GM23248 (cell line): Measurements from ENCODE around the gene CEP97. TPM values are rescaled to one million over a fixed set of nuclear protein-coding genes. Genes with fewer than 3 reads are reported as not detected.

Experiments used
- DNase-seq: peaks from one replicate; pipeline ENCODE4 v3.0.0-alpha.2; 2015
- H2AFZ ChIP-seq: fragments of 200-600 bp; sonication (generic); 2 replicates; pipeline ENCODE4 v1.6.1; 2016; ENCODE audit warnings: antibody characterized with exemption
- H3F3A ChIP-seq: fragments of 200-600 bp; sonication (generic); 2 replicates; pipeline ENCODE4 v1.6.1; 2016; ENCODE audit warnings: mild to moderate bottlenecking, antibody characterized with exemption, mixed run types; ENCODE audit not compliant: insufficient read depth
- H3K27ac ChIP-seq: fragments of 200-600 bp; sonication (generic); 2 replicates; pipeline ENCODE4 v1.5.1; 2016; ENCODE audit warnings: mild to moderate bottlenecking
- H3K27me3 ChIP-seq: fragments of 200-600 bp; sonication (generic); replicated peaks from 2 replicates; pipeline ENCODE4 v1.6.1; 2016; ENCODE audit warnings: mild to moderate bottlenecking; ENCODE audit not compliant: insufficient read depth
- H3K36me3 ChIP-seq: fragments of 200-600 bp; sonication (generic); 2 replicates; pipeline ENCODE4 v1.6.1; 2016; ENCODE audit warnings: low read depth, mild to moderate bottlenecking
- H3K4me1 ChIP-seq: fragments of 200-600 bp; sonication (generic); 2 replicates; pipeline ENCODE4 v1.6.1; 2016; ENCODE audit warnings: mild to moderate bottlenecking; ENCODE audit not compliant: insufficient read depth
- H3K4me2 ChIP-seq: fragments of 200-600 bp; sonication (generic); one replicate; pipeline ENCODE4 v1.6.1; 2016; ENCODE audit warnings: mild to moderate bottlenecking; ENCODE audit not compliant: unreplicated experiment
- H3K4me3 ChIP-seq: fragments of 200-600 bp; sonication (generic); 2 replicates; pipeline ENCODE4 v1.5.1; 2016; ENCODE audit warnings: mild to moderate bottlenecking
- H3K79me2 ChIP-seq: fragments of 200-600 bp; sonication (generic); 2 replicates; pipeline ENCODE4 v1.6.1; 2016; ENCODE audit warnings: mild to moderate bottlenecking; ENCODE audit not compliant: insufficient read depth
- H3K9ac ChIP-seq: fragments of 200-600 bp; sonication (generic); 2 replicates; pipeline ENCODE4 v1.6.1; 2016; ENCODE audit warnings: mild to moderate bottlenecking
- H3K9me2 ChIP-seq: fragments of 200-600 bp; sonication (generic); 2 replicates; pipeline ENCODE4 v1.6.1; 2016; ENCODE audit warnings: mixed run types, mild to moderate bottlenecking, moderate library complexity; ENCODE audit not compliant: insufficient read depth
- H3K9me3 ChIP-seq: fragments of 200-600 bp; sonication (generic); one replicate; pipeline ENCODE4 v1.6.1; 2017; ENCODE audit warnings: low read depth
- H4K20me1 ChIP-seq: fragments of 200-600 bp; sonication (generic); 2 replicates; pipeline ENCODE4 v1.6.0; 2016; ENCODE audit not compliant: insufficient read depth
- EZH2 ChIP-seq: fragments of 200-600 bp; sonication (generic); IDR thresholded peaks from 2 replicates; pipeline ENCODE4 v1.6.1; 2018; ENCODE audit warnings: antibody characterized with exemption, mild to moderate bottlenecking; ENCODE audit not compliant: insufficient read depth, poor library complexity, severe bottlenecking
- EZH2phosphoT487 ChIP-seq: fragments of 200-600 bp; sonication (generic); IDR thresholded peaks from 2 replicates; pipeline ENCODE4 v1.6.1; 2018; ENCODE audit warnings: antibody characterized with exemption, moderate library complexity, mild to moderate bottlenecking, low read depth; ENCODE audit not compliant: insufficient read depth
- WGBS, 2 experiments: methylation state at CpG; one replicate each; pipeline ENCODE4 v1.1.6; 2015 to 2017; ENCODE audit warnings: low lambda C conversion rate in 2 of 2, low coverage in 1 of 2; ENCODE audit errors: missing lambda C conversion rate in 2 of 2; 5-methylcytosine and 5-hydroxymethylcytosine counted together
- in situ Hi-C: fragments of 300-500 bp; cut with MboI; formaldehyde crosslinking; loops from 2 replicates; pipeline ENCODE4 v1.15.0; 2020
- polyA plus RNA-seq: library from polyadenylated mRNA; unstranded; fragments of >200 nt; fragmentation: Nextera tagmentation; extraction: Ambion mirVana; gene quantifications from 2 replicates; pipeline ENCODE4 v1.2.1, GENCODE V29; 2016
- total RNA-seq: library from RNA; depleted of rRNA; stranded (reverse); fragments of >200 nt; shearing (Covaris generic); gene quantifications from 2 replicates; pipeline ENCODE4 v1.2.3, GENCODE V29; 2014

Gene CEP97
- total and polyA plus RNA-seq, 2 experiments from 2014 or later = 3.3 to 9.8 TPM

DNA sequence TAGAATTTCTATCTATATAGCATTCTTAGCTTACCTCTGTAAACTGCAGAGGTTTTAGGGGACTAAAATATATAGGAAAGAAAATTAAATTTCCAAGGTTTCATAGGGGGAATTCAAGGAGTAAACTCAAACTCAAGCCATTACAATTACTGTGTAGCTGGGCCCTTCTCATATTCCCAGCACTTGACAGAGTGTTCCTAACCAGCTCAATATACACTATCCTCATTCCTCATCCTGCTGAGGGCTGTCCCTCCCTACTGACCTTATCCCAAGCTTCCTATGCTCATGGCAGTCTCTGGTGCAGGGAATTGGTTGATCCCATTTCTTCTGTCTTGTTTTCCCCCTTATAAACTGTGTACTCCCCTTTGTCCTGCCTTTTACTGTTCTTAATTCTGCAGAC lies 88.5 kb downstream of the CEP97 start:
- Histone ChIP-seq H3K9me3 (no peaks in the 10 kb centered on the region), H4K20me1 (no peaks in the 10 kb centered on the region), H3K36me3 (no peaks in the 10 kb centered on the region), H3K27me3 (no peaks in the 10 kb centered on the region), H3K27ac (no peak overlapping the region), H3K79me2 (no peaks in the 10 kb centered on the region), H3K4me2 (no peak overlapping the region), H3F3A (no peaks in the 10 kb centered on the region), H3K9ac (no peak overlapping the region), H3K9me2 (no peaks in the 10 kb centered on the region), H2AFZ (no peak overlapping the region), H3K4me3 (no peak overlapping the region), H3K4me1 (peaks cover 17% of the 10 kb centered on the region)
- no peak for DNase-seq
- in situ Hi-C loops = loop anchor here (25.0 kb wide), 1 partner anchor 724 kb away; no protein-coding TSS in a partner anchor
- TF ChIP-seq EZH2phosphoT487 = no peak
- TF ChIP-seq EZH2 = no peak

DNA sequence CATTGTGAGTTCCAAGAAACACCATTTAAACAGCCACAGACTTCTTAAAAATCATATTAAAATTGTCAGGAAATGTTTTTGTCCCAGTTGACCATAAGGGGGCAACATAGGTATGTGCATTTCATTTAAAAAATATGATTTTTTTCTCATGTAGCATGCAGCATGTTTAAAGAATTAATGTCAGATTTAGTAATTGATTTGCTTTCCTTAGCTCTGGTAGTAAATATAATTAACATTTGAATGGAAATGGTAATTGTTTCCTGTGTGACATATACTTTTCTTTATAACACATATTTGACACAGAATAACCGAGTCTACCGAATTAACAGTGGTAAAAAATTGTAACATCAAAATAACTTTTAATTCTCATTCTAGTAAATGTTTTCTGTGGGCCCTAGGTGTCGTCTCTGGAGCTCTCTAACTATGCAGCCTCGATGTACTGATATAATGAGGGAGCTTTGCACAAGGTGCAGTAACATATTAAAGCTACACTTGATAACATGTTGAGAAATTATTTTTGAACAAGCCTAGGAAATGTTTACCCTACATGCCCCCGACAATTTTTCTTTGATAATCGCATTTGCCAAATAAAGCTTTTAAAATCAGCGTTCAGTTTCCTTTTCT lies 89.5 kb downstream of the CEP97 start:
- Histone ChIP-seq H3F3A (no peaks in the 10 kb centered on the region), H3K9ac (no peak overlapping the region), H3K36me3 (no peaks in the 10 kb centered on the region), H3K4me2 (no peak overlapping the region), H4K20me1 (no peaks in the 10 kb centered on the region), H3K79me2 (no peaks in the 10 kb centered on the region), H3K9me2 (no peaks in the 10 kb centered on the region), H3K27me3 (no peaks in the 10 kb centered on the region), H3K9me3 (no peaks in the 10 kb centered on the region), H3K4me3 (no peak overlapping the region), H3K4me1 (peaks cover 17% of the 10 kb centered on the region), H2AFZ (no peak overlapping the region), H3K27ac (no peak overlapping the region)
- TF ChIP-seq EZH2phosphoT487 (no peak), EZH2 (no peak)
- DNase-seq = peak; percentile 60
- 20 to 27% methylated on average over 7 of the region's 7 CpGs for WGBS, 2 experiments
- in situ Hi-C loops = loop anchor here (25.0 kb wide), 1 partner anchor 723 kb away; no protein-coding TSS in a partner anchor

DNA sequence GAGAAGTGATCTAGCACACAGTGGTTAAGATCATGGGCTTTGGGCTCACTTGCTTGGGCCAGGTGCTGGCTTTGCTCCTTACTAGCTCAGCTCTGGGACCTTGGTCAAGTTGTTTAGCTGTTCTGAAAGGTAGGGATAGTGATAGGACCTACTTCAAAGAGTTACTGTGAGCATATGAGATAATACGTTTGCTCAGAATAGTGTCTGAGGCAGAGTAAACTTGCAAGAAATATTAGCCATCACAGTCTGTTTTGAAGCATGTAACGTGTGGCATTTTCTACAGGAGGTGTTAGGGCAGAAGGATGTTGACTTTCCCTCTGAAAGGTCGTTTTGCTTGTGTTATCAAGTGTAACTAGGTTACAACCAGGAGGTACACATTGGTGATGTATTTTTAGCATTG lies 90.4 kb downstream of the CEP97 start:
- Histone ChIP-seq H3K9me2 (no peaks in the 10 kb centered on the region), H3K4me1 (peaks cover 12% of the 10 kb centered on the region)
- no peak for TF ChIP-seq EZH2phosphoT487
- TF ChIP-seq EZH2 = no peak

DNA sequence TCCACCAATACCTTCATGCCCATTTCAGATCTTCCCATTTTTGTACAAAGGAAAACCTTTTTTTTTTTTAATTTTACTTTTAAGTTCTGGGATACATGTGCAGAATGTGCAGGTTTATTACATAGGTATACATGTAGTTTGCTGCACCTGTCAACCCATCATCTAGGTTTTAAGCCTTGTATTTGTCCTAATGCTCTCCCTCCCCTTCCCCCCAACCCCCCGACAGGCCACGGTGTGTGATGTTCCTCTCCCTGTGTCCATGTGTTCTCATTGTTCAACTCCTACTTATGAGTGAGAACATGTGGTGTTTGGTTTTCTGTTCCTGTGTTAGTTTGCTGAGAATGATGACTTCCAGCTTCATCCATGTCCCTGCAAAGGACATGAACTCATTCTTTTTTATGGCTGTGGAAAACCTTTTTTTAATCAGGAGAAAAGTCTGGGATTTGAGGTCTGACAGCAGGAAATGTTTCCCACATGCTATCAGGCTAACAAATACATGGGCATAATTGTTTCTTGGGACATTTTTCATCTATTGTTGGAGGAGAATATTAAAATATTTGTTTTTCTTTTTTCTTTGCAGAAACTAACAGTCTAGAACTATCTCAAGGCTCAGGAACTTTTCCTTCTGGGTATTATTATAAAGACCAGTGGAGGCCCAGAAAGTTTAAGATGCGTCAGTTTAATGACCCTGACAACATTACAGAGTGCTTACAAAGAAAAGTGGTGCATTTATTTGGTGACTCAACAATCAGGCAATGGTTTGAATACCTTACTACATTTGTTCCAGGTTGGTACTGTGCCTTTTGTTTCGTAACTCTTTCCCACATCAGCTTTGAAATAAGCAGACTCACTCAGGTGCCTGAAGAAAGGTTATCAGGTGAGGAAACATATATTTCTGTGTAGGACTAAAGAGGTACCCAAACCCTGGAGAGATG lies 92.1 kb downstream of the CEP97 start:
- DNase-seq = peak; percentile 46
- no peaks in the 10 kb centered on the region for H3K9me2 ChIP-seq
- H3K9me3 ChIP-seq = no peaks in the 10 kb centered on the region
- WGBS, 2 experiments = 31 to 42% methylated on average over 4 of the region's 4 CpGs
- H2AFZ ChIP-seq = no peak overlapping the region
- H3K79me2 ChIP-seq = no peaks in the 10 kb centered on the region
- no peaks in the 10 kb centered on the region for H4K20me1 ChIP-seq
- no peak overlapping the region for H3K4me3 ChIP-seq
- H3K9ac ChIP-seq = no peak overlapping the region
- H3K4me2 ChIP-seq = no peak overlapping the region
- H3K36me3 ChIP-seq = no peaks in the 10 kb centered on the region
- no peaks in the 10 kb centered on the region for H3F3A ChIP-seq
- TF ChIP-seq EZH2 = no peak
- no peak for TF ChIP-seq EZH2phosphoT487
- no peaks in the 10 kb centered on the region for H3K27me3 ChIP-seq
- 0 out of 2 replicates have a peak overlapping the region, but pooled peaks have one; percentile 2 for H3K27ac ChIP-seq
- in situ Hi-C loops = loop anchor here (25.0 kb wide), 1 partner anchor 721 kb away; no protein-coding TSS in a partner anchor
- H3K4me1 ChIP-seq = peaks cover 9% of the 10 kb centered on the region

More for the DNA sequence above, 90.4 kb downstream of the CEP97 start:
- 96 to 97% methylated on average over 3 of the region's 3 CpGs for WGBS, 2 experiments
- no peak for DNase-seq
- Histone ChIP-seq H3F3A (no peaks in the 10 kb centered on the region), H3K27me3 (no peaks in the 10 kb centered on the region), H3K79me2 (no peaks in the 10 kb centered on the region), H2AFZ (no peak overlapping the region), H3K4me2 (no peak overlapping the region), H3K9ac (no peak overlapping the region), H3K27ac (no peak overlapping the region), H3K36me3 (no peaks in the 10 kb centered on the region), H3K9me3 (no peaks in the 10 kb centered on the region), H4K20me1 (no peaks in the 10 kb centered on the region), H3K4me3 (no peak overlapping the region)
- in situ Hi-C loops = loop anchor here (25.0 kb wide), 1 partner anchor 722 kb away; no protein-coding TSS in a partner anchor
